Measurements from ENCODE around the gene ARAP1. TPM values are rescaled to one million over a fixed set of nuclear protein-coding genes. Genes with fewer than 3 reads are reported as not detected.

ARAP1 gene
- total and polyA plus RNA-seq, 2 of the 8 experiments (the other 6 are each of a cell fraction or from before 2014, with no cell fraction given): 25.7 to 61.6 TPM

GRCh38 chr11:72722050-72722748 lies 30.0 kb downstream of the ARAP1 start (continued):
- no peak for TF ChIP-seq CHD7 (IDR thresholded peaks at IDR 0.05; ENCODE audit: insufficient replicate concordance, low read length)

Measured in H1 (cell line).